CD8-positive, alpha-beta memory T cell (primary cell): ENCODE results near the gene PLPPR3. TPM values are rescaled to one million over a fixed set of nuclear protein-coding genes. Genes with fewer than 3 reads are reported as not detected.
"Not testable (repeated sequence)": the region's sequence is repeated elsewhere in the genome, so short reads cannot be mapped to it uniquely, and the experiment has no call there.

Experiments used
- CTCF ChIA-PET: fragments of 350-600 bp; sonication (Branson Sonifier 250); formaldehyde crosslinking; loops from one replicate; lab custom pipeline; 2021; ENCODE audit warnings: antibody characterized with exemption; lab: Charles Lee
- POLR2A ChIA-PET: fragments of 350-600 bp; sonication (Branson Sonifier 250); formaldehyde crosslinking; loops from one replicate; lab custom pipeline; 2021; ENCODE audit warnings: antibody characterized with exemption; lab: Charles Lee
- DNase-seq, 5 donors: peaks; one replicate each; pipeline versions ENCODE4 v3.0.0 to v3.0.0-alpha.2; 2020 to 2022; ENCODE audit warnings: mixed read lengths in 1 of 5
- H3K27ac ChIP-seq: one replicate; pipeline ENCODE4 v1.7.0; 2013; ENCODE audit warnings: low read depth, mild to moderate bottlenecking, low read length, moderate library complexity
- H3K27me3 ChIP-seq: 2 replicates; pipeline ENCODE4 v1.7.0; 2013; ENCODE audit warnings: low read length, mild to moderate bottlenecking; ENCODE audit not compliant: insufficient read depth, poor library complexity, severe bottlenecking
- H3K36me3 ChIP-seq: 2 replicates; pipeline ENCODE4 v1.7.0; 2013; ENCODE audit warnings: mild to moderate bottlenecking, low read length, moderate library complexity; ENCODE audit not compliant: insufficient read depth
- H3K4me1 ChIP-seq: 2 replicates; pipeline ENCODE4 v1.7.0; 2013; ENCODE audit warnings: mild to moderate bottlenecking, low read length, moderate library complexity; ENCODE audit not compliant: insufficient read depth
- H3K4me3 ChIP-seq: 2 replicates; pipeline ENCODE4 v1.7.0; 2013; ENCODE audit warnings: mild to moderate bottlenecking, low read length
- H3K9me3 ChIP-seq: 2 replicates; pipeline ENCODE4 v1.7.0; 2013; ENCODE audit warnings: mild to moderate bottlenecking, low read length
- H3K27ac Mint-ChIP-seq, 8 donors: one replicate each; pipeline ENCODE4 v1.8.0; 2020 to 2021; ENCODE audit warnings: mixed read lengths in 8 of 8, mild to moderate bottlenecking in 6 of 8, inconsistent platforms in 3 of 8, moderate library complexity in 3 of 8
- H3K27me3 Mint-ChIP-seq, 2 donors: one replicate each; pipeline ENCODE4 v1.8.0; 2020 to 2021; ENCODE audit warnings: mixed read lengths in 2 of 2, mild to moderate bottlenecking in 1 of 2, moderate library complexity in 1 of 2
- H3K36me3 Mint-ChIP-seq, 3 donors: one replicate each; pipeline ENCODE4 v1.8.0; 2020 to 2021; ENCODE audit warnings: mixed read lengths in 3 of 3, inconsistent platforms in 1 of 3, mild to moderate bottlenecking in 1 of 3
- H3K4me1 Mint-ChIP-seq, 3 donors: one replicate each; pipeline ENCODE4 v1.8.0; 2020 to 2021; ENCODE audit warnings: mixed read lengths in 3 of 3, inconsistent platforms in 1 of 3, mild to moderate bottlenecking in 1 of 3
- H3K4me3 Mint-ChIP-seq, 7 donors: one replicate each; pipeline ENCODE4 v1.8.0; 2020 to 2021; ENCODE audit warnings: mixed read lengths in 7 of 7, mild to moderate bottlenecking in 6 of 7, moderate library complexity in 4 of 7, inconsistent platforms in 2 of 7
- H3K9me3 Mint-ChIP-seq, 5 donors: one replicate each; pipeline ENCODE4 v1.8.0; 2020 to 2022; ENCODE audit warnings: mixed read lengths in 5 of 5, mild to moderate bottlenecking in 3 of 5, moderate library complexity in 2 of 5, inconsistent platforms in 1 of 5
- polyA plus RNA-seq: library from polyadenylated mRNA; unstranded; fragments of 300-500 nt; fragmentation: Illumina TruSeq; gene quantifications from one replicate; pipeline ENCODE4 v1.2.3, GENCODE V29; 2021
- total RNA-seq, 2 experiments: library from RNA; stranded (reverse); gene quantifications; one replicate each; pipeline ENCODE4 v1.2.3, GENCODE V29; 2021

PLPPR3 gene
- total and polyA plus RNA-seq, 3 experiments from 2014 or later, result not detected

- H3K27ac Mint-ChIP-seq, POLR2A ChIA-PET, H3K27ac ChIP-seq, H3K9me3 Mint-ChIP-seq, H3K36me3 ChIP-seq, H3K4me1 Mint-ChIP-seq, H3K4me3 ChIP-seq, H3K36me3 Mint-ChIP-seq, H3K4me3 Mint-ChIP-seq, H3K27me3 ChIP-seq, H3K4me1 ChIP-seq, CTCF ChIA-PET, DNase-seq, H3K9me3 ChIP-seq: not testable (repeated sequence)
- peaks cover 10 to 15% of the 10 kb centered on the region in 2 donors for H3K27me3 Mint-ChIP-seq
These were observed 1.5 kb downstream of the PLPPR3 start for GRCh38 chr19:820212-820611.

GRCh38 chr19:816500-816857 lies 5.3 kb downstream of the PLPPR3 start:
- ChIA-PET POLR2A (no interaction called here), CTCF (no interaction called here)
- Histone ChIP-seq H3K4me3 (no peak overlapping the region), H3K9me3 (no peaks in the 10 kb centered on the region), H3K36me3 (no peaks in the 10 kb centered on the region), H3K27me3 (no peaks in the 10 kb centered on the region), H3K27ac (no peak overlapping the region), H3K4me1 (no peaks in the 10 kb centered on the region)
- DNase-seq, result no peak
- Mint-ChIP-seq H3K4me3 (peak overlapping the region in 2 of 7 donors; percentile 19 to 54), H3K4me1 (no peaks in the 10 kb centered on the region), H3K27ac (peak overlapping the region in 1 of 8 donors; percentile 60), H3K9me3 (no peaks in the 10 kb centered on the region), H3K27me3 (peaks cover 0 to 2% of the 10 kb centered on the region in 2 donors), H3K36me3 (peaks cover 0 to 23% (median 4%) of the 10 kb centered on the region in 3 donors)

- Mint-ChIP-seq H3K36me3 (peaks cover 0 to 27% (median 4%) of the 10 kb centered on the region in 3 donors), H3K9me3 (no peaks in the 10 kb centered on the region), H3K27ac (peak overlapping the region in 2 of 8 donors; percentile 60 to 68), H3K4me1 (no peaks in the 10 kb centered on the region), H3K27me3 (peaks cover 0 to 2% of the 10 kb centered on the region in 2 donors), H3K4me3 (peak overlapping the region in 1 of 7 donors; percentile 54)
- DNase-seq, result no peak
- Histone ChIP-seq H3K36me3 (no peaks in the 10 kb centered on the region), H3K27me3 (no peaks in the 10 kb centered on the region), H3K9me3 (no peaks in the 10 kb centered on the region), H3K4me1 (no peaks in the 10 kb centered on the region), H3K4me3 (no peak overlapping the region), H3K27ac (no peak overlapping the region)
- ChIA-PET CTCF (no interaction called here), POLR2A (no interaction called here)
These were observed 5.8 kb downstream of the PLPPR3 start for GRCh38 chr19:815775-816499.

- Histone ChIP-seq H3K4me1 (no peaks in the 10 kb centered on the region), H3K27me3 (no peaks in the 10 kb centered on the region), H3K27ac (no peak overlapping the region), H3K36me3 (peaks cover 7% of the 10 kb centered on the region), H3K4me3 (no peak overlapping the region), H3K9me3 (no peaks in the 10 kb centered on the region)
- no peaks in the 10 kb centered on the region for H3K9me3 Mint-ChIP-seq
- peaks cover 0 to 2% of the 10 kb centered on the region in 2 donors for H3K27me3 Mint-ChIP-seq
- H3K27ac Mint-ChIP-seq, result peak overlapping the region in 2 of 8 donors; percentile 60 to 72
- ChIA-PET CTCF (no interaction called here), POLR2A (no interaction called here)
- peak overlapping the region in 1 of 7 donors; percentile 54 for H3K4me3 Mint-ChIP-seq
- DNase-seq, result no peak
- H3K36me3 Mint-ChIP-seq, result peaks cover 0 to 33% (median 4%) of the 10 kb centered on the region in 3 donors
- H3K4me1 Mint-ChIP-seq, result no peaks in the 10 kb centered on the region
These were observed 6.5 kb downstream of the PLPPR3 start for GRCh38 chr19:815079-815774.

GRCh38 chr19:814152-815078 lies 7.3 kb downstream of the PLPPR3 start:
- Histone ChIP-seq H3K4me1 (no peaks in the 10 kb centered on the region), H3K4me3 (no peak overlapping the region), H3K27me3 (no peaks in the 10 kb centered on the region), H3K27ac (no peak overlapping the region), H3K9me3 (no peaks in the 10 kb centered on the region), H3K36me3 (peaks cover 15% of the 10 kb centered on the region)
- Mint-ChIP-seq H3K36me3 (peaks cover 3 to 41% (median 4%) of the 10 kb centered on the region in 3 donors), H3K27me3 (no peaks in the 10 kb centered on the region), H3K27ac (peak overlapping the region in 4 of 8 donors; percentile 27 to 72 (median 44)), H3K9me3 (no peaks in the 10 kb centered on the region), H3K4me1 (no peaks in the 10 kb centered on the region), H3K4me3 (peak overlapping the region in 2 of 7 donors; percentile 23 to 31)
- CTCF ChIA-PET, result no interaction called here
- POLR2A ChIA-PET, result no interaction called here
- no peak for DNase-seq

- POLR2A ChIA-PET, result interaction anchor here (0.7 kb wide), 1 partner anchor 631 kb away, joined by 4 read pairs; no protein-coding TSS in a partner anchor
- Mint-ChIP-seq H3K27me3 (no peaks in the 10 kb centered on the region), H3K9me3 (no peaks in the 10 kb centered on the region), H3K4me3 (no peak overlapping the region), H3K27ac (peak overlapping the region in 2 of 8 donors; percentile 17 to 27), H3K36me3 (peaks cover 3 to 47% (median 4%) of the 10 kb centered on the region in 3 donors), H3K4me1 (no peaks in the 10 kb centered on the region)
- peaks cover 15% of the 10 kb centered on the region for H3K36me3 ChIP-seq
- no peaks in the 10 kb centered on the region for H3K27me3 ChIP-seq
- CTCF ChIA-PET, result no interaction called here
- H3K4me3 ChIP-seq, result no peak overlapping the region
- H3K9me3 ChIP-seq, result no peaks in the 10 kb centered on the region
- H3K4me1 ChIP-seq, result no peaks in the 10 kb centered on the region
- H3K27ac ChIP-seq, result no peak overlapping the region
- no peak for DNase-seq
These were observed 8.3 kb downstream of the PLPPR3 start for GRCh38 chr19:813219-814151.

GRCh38 chr19:812747-813218 lies 9.0 kb downstream of the PLPPR3 start:
- Mint-ChIP-seq H3K36me3 (peaks cover 3 to 52% (median 5%) of the 10 kb centered on the region in 3 donors), H3K27ac (no peak overlapping the region), H3K27me3 (peaks cover 0 to 2% of the 10 kb centered on the region in 2 donors), H3K4me1 (peaks cover 1 to 2% (median 1%) of the 10 kb centered on the region in 3 donors), H3K4me3 (no peak overlapping the region), H3K9me3 (no peaks in the 10 kb centered on the region)
- Histone ChIP-seq H3K4me1 (no peaks in the 10 kb centered on the region), H3K9me3 (no peaks in the 10 kb centered on the region), H3K4me3 (no peak overlapping the region), H3K27me3 (no peaks in the 10 kb centered on the region), H3K36me3 (peaks cover 19% of the 10 kb centered on the region), H3K27ac (no peak overlapping the region)
- CTCF ChIA-PET, result no interaction called here
- POLR2A ChIA-PET, result interaction anchor here (0.7 kb wide), 1 partner anchor 632 kb away, joined by 4 read pairs; no protein-coding TSS in a partner anchor
- DNase-seq, result no peak
